CD4-positive, alpha-beta T cell treated with Interleukin-10 for 1 hour (primary cell): Measurements from ENCODE around the gene PMVK.

Experiments used
- DNase-seq: peaks from one replicate; pipeline ENCODE4 v3.0.0-alpha.2; 2020

The PMVK gene

GRCh38 chr1:154877370-154877974, 59.0 kb downstream of the PMVK start:
- DNase-seq = no peak

DNA sequence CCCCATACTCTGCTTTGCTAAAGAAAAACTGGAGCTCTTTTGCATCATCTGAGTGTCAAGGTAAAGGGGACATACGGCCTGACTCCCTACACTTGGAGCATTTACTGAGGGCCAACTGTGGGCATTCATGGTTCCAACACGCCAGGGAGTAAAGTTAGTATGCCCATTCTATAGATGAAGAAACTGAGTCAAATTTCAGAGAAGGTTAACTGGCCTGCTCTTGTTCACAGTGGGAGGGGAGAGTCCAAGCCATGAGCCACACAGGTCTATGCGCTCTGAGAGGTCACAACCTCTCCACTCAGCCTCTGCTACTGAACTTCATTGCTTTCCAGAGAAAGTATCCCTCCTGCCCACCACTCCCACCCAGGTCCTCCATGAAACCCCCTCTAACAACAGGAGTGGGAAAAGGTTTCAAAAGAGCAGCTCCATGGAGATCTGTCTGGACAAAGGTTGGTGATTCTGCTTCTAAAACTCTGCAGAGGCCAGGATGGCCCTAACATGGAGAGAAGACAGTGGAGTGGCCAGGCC, 59.6 kb downstream of the PMVK start:
- no peak for DNase-seq
